NT2/D1 (cell line): ENCODE measurements around the gene MAD2L1.

Source experiments
- DNase-seq: peaks from one replicate; pipeline ENCODE4 v3.0.0-alpha.2; 2011; ENCODE audit warnings: low read depth, low spot score
- H3K27me3 ChIP-seq: 2 replicates; pipeline ENCODE4 v1.6.0; 2011; ENCODE audit warnings: mild to moderate bottlenecking; ENCODE audit not compliant: insufficient read length, insufficient read depth
- H3K36me3 ChIP-seq: 2 replicates; pipeline ENCODE4 v1.6.1; 2011; ENCODE audit warnings: mild to moderate bottlenecking, low read length, mixed read lengths; ENCODE audit not compliant: insufficient read depth, insufficient read length
- H3K4me1 ChIP-seq: 2 replicates; pipeline ENCODE4 v1.5.1; 2011; ENCODE audit not compliant: insufficient read depth, insufficient read length
- H3K4me3 ChIP-seq: 2 replicates; pipeline ENCODE4 v1.5.1; 2011; ENCODE audit warnings: low read depth; ENCODE audit not compliant: insufficient read length
- H3K9ac ChIP-seq: 2 replicates; pipeline ENCODE4 v1.6.0; 2011; ENCODE audit warnings: low read depth; ENCODE audit not compliant: insufficient read length
- H3K9me3 ChIP-seq: 2 replicates; pipeline ENCODE4 v1.5.1; 2011; ENCODE audit warnings: mild to moderate bottlenecking, low read length; ENCODE audit not compliant: insufficient read depth
- SUZ12 ChIP-seq: IDR thresholded peaks from 2 replicates; pipeline ENCODE4 v1.6.1; 2011; ENCODE audit not compliant: insufficient read length, insufficient read depth; ENCODE audit errors: extremely low read depth
- YY1 ChIP-seq: IDR thresholded peaks from 2 replicates; pipeline ENCODE4 v1.6.1; 2011; ENCODE audit not compliant: insufficient read length, insufficient read depth
- ZNF274 ChIP-seq: IDR thresholded peaks from 2 replicates; pipeline ENCODE4 v1.6.1; 2011; ENCODE audit warnings: mild to moderate bottlenecking, low read depth, low read length

MAD2L1 gene

DNA sequence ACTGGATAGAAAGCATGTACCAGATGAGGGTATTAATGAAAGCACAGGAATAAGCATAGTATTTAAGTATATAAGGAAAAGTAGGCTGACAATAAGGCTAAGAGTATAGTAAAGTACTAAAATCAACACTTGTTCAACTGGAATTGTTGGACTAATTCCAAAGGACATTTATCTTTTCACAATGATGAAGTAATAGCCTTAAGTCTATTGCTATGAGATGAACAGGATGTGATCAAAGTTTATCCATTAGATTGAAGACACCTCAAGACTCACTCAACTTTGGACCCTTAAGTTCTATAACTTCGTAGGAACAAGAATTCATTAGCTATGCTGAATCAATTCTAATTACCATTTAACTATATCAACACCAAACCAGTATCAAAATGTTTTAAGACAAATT is 7.6 kb downstream of the MAD2L1 start:
- Histone ChIP-seq H3K9me3 (no peaks in the 10 kb centered on the region), H3K4me1 (no peaks in the 10 kb centered on the region), H3K36me3 (peaks cover 65% of the 10 kb centered on the region), H3K4me3 (no peak overlapping the region), H3K27me3 (no peaks in the 10 kb centered on the region), H3K9ac (no peak overlapping the region)
- TF ChIP-seq ZNF274 (no peak), SUZ12 (no peak), YY1 (no peak)
- DNase-seq: no peak

DNA sequence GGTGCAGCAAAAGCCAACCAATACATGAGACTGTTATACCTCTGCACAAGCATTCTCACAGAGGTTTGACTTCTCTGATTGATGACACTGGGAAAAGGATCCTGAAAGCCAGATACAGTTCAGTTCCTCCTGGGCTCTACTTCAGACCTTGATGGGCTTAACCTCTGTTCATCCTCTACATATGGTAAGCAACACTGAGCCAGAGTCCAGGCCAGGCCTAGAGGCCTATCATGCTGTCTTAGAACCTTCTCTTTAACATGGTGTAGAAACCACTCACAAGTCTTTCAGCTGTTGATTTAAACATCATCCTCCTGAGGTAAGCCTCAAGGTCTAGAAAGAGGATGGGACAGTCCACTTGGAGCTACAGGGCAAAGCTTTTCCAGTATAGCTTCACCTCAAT is 9.2 kb downstream of the MAD2L1 start:
- peaks cover 51% of the 10 kb centered on the region for H3K36me3 ChIP-seq
- no peak for TF ChIP-seq ZNF274
- no peak for TF ChIP-seq SUZ12
- no peak for TF ChIP-seq YY1

DNA sequence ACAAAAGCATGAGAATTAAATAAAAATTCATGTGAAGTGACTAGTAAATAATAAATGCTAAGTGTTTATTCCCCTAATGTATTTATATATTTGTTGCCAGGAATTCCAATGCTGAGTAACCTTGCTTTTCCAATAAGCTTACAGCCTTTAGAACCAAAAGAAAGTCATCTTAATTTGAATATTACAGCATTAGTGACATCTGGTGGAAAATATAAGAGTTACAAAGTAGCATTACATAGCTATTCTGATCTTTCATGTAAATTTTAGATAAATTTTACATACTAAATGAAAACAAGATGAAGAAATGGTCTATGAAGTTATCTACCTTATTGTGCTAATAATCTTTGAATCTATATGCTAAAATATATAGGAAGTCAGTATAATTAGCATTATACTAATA is 10.4 kb downstream of the MAD2L1 start:
- Histone ChIP-seq H3K9me3 (no peaks in the 10 kb centered on the region), H3K36me3 (peaks cover 42% of the 10 kb centered on the region), H3K4me3 (no peak overlapping the region), H3K9ac (no peak overlapping the region), H3K4me1 (no peaks in the 10 kb centered on the region), H3K27me3 (no peaks in the 10 kb centered on the region)
- no peak for DNase-seq
- no peak for TF ChIP-seq SUZ12
- no peak for TF ChIP-seq YY1
- TF ChIP-seq ZNF274: no peak

More for the DNA sequence above, 9.2 kb downstream of the MAD2L1 start:
- Histone ChIP-seq H3K27me3 (no peaks in the 10 kb centered on the region), H3K4me1 (no peaks in the 10 kb centered on the region), H3K9ac (no peak overlapping the region), H3K9me3 (no peaks in the 10 kb centered on the region), H3K4me3 (no peak overlapping the region)
- DNase-seq: no peak

DNA sequence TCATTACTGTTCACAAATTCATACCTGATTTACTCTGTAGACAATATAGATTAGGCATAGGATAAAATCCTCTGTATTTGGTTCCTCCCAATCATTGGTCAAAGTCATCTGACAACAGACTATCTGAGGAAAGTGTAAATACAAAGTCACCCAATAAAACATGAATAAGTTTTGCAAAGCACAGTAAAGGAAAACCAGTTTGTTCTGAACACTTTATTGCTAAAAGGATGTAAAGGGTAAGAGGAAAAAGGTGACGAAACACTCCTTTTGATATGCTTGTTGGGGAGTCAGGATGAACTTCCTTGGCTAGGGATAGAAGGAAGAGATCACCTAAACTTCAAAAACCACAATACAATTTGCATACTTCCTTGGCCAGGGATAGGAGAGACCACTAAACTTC is 10.9 kb downstream of the MAD2L1 start:
- Histone ChIP-seq H3K4me3 (no peak overlapping the region), H3K4me1 (no peaks in the 10 kb centered on the region), H3K36me3 (peaks cover 37% of the 10 kb centered on the region), H3K9ac (no peak overlapping the region), H3K27me3 (no peaks in the 10 kb centered on the region), H3K9me3 (no peaks in the 10 kb centered on the region)
- TF ChIP-seq SUZ12: no peak
- no peak for TF ChIP-seq ZNF274
- TF ChIP-seq YY1: no peak
- DNase-seq: no peak

DNA sequence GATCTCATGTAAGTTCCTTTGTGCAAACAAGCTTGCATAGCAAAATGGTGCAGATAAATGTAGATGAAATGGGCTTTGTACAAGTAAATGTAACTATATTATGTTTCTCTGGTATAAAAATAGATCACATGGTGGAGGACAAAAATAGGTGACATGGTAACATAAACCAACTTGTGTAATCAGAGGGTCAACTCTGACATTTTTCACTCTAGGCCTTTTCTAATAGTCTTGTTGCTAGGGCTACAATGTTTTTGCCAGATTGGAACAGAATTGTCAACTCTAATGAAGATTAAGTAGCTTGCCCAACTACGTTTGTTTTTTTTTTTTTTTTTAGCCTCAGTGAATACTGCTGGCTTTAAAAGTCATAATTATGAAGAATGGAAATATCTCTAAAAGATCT is 11.5 kb downstream of the MAD2L1 start:
- Histone ChIP-seq H3K9me3 (no peaks in the 10 kb centered on the region), H3K36me3 (peaks cover 31% of the 10 kb centered on the region), H3K4me3 (no peak overlapping the region), H3K4me1 (no peaks in the 10 kb centered on the region), H3K9ac (no peak overlapping the region), H3K27me3 (no peaks in the 10 kb centered on the region)
- no peak for DNase-seq
- no peak for TF ChIP-seq YY1
- no peak for TF ChIP-seq ZNF274
- no peak for TF ChIP-seq SUZ12

DNA sequence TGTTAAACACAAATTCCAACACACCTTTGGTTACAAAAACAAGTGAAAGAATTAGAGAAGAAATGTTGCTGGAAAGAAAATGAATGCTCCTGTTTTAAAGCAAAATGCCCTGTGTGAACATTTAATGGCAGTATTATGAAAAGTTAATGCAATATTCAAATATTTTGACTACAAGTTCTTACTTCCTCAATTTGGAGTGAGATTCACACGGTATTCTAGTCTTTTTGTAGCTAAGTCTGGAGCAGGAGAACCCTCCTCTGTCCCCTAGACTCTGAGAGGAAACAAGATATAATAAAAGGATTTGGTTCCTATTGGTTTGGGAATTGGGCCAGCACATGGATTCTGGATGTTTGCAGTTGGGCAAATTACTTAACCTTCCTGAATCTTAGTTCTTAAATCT is 12.7 kb downstream of the MAD2L1 start:
- no peak overlapping the region for H3K4me3 ChIP-seq

DNA sequence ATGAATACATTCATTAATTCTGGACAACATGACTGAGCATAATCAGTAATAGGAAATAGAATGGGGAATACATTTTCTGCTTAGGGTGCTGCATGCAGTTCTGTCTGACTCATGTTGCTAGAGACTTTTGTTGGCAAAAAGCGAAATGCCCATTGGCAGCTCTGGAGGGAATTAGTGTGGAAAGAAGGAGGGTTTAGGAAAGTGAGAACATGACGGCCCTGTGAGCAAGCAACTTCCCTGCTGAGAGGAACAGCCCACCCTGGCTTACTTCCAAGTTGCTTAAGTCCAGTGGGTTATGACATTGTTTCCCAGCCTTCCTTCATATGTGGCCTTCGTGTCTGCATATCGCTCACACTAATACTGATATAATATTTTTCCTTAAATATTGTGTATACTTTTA is 13.8 kb downstream of the MAD2L1 start:
- no peak for TF ChIP-seq ZNF274
- TF ChIP-seq SUZ12: no peak
- TF ChIP-seq YY1: no peak
- DNase-seq: no peak
- Histone ChIP-seq H3K9ac (no peak overlapping the region), H3K36me3 (peaks cover 12% of the 10 kb centered on the region), H3K9me3 (no peaks in the 10 kb centered on the region), H3K4me1 (no peaks in the 10 kb centered on the region), H3K27me3 (no peaks in the 10 kb centered on the region), H3K4me3 (no peak overlapping the region)

More for the DNA sequence above, 12.7 kb downstream of the MAD2L1 start:
- Histone ChIP-seq H3K4me1 (no peaks in the 10 kb centered on the region), H3K9me3 (no peaks in the 10 kb centered on the region), H3K9ac (no peak overlapping the region), H3K27me3 (no peaks in the 10 kb centered on the region), H3K36me3 (peaks cover 22% of the 10 kb centered on the region)
- no peak for DNase-seq
- TF ChIP-seq SUZ12 (no peak), YY1 (no peak), ZNF274 (no peak)

DNA sequence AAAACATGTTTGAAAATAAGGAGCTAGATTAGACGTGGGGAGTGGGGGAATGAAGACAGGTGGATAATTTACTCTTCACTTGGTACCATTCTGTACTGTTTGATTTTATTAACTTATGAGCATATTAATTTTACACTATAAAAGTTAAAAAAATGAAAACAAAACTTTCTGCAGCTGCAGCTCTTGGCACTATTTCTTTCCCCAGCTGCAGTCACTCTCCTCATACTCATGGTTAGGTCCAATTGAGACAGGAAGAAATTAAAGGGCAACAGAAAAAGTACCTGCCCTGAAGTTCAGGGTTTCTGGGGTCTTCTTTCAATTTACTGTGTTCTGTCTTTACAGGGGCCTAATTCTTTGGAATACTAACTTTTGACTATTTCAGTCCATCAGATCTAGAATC is 15.4 kb downstream of the MAD2L1 start:
- TF ChIP-seq SUZ12 (no peak), ZNF274 (no peak), YY1 (no peak)
- H3K9me3 ChIP-seq: no peaks in the 10 kb centered on the region
- no peaks in the 10 kb centered on the region for H3K4me1 ChIP-seq
- H3K4me3 ChIP-seq: no peak overlapping the region
- peaks cover 2% of the 10 kb centered on the region for H3K36me3 ChIP-seq
- no peaks in the 10 kb centered on the region for H3K27me3 ChIP-seq
- DNase-seq: no peak
- no peak overlapping the region for H3K9ac ChIP-seq
